Stimulated activated CD8-positive, alpha-beta memory T cell treated with anti-CD3 and anti-CD28 coated beads, Interleukin-7, amount 100 ng/mL, for 4 hours (primary cell): ENCODE results near the gene EXPH5.

Experiments used
- DNase-seq, 2 donors: peaks; one replicate each; pipeline ENCODE4 v3.0.0-alpha.2; 2020; ENCODE audit warnings: low read depth in 2 of 2

The EXPH5 gene

GRCh38 chr11:108467091-108467823 lies 126.3 kb downstream of the EXPH5 start, which contains the start of gene C11orf65:
TSS of gene C11orf65 (minus strand) at chr11:108467529. CDS start at chr11:108461559, 5,970 bp downstream.
- DNase-seq: peak; percentile 87 to 94

DNA sequence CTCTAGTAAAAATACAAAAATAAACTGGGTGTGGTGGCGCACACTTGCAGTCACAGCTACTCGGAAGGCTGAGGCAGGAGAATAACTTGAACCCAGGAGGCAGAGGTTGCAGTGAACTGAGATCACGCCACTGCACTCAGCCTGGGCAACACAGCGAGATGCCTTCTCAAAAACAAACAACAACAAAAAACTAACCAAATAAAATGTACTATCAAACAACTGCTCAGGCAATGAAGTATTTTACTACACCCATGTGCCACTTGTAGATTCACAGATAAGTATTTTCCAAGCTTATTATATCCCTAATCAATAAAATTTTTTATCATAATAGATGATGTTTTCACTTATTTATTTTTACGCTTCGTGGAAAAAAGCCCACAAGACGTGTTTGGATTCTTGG lies 127.2 kb downstream of the EXPH5 start:
- DNase-seq: no peak
